Measurements from ENCODE around the gene PDHA1.

DNA sequence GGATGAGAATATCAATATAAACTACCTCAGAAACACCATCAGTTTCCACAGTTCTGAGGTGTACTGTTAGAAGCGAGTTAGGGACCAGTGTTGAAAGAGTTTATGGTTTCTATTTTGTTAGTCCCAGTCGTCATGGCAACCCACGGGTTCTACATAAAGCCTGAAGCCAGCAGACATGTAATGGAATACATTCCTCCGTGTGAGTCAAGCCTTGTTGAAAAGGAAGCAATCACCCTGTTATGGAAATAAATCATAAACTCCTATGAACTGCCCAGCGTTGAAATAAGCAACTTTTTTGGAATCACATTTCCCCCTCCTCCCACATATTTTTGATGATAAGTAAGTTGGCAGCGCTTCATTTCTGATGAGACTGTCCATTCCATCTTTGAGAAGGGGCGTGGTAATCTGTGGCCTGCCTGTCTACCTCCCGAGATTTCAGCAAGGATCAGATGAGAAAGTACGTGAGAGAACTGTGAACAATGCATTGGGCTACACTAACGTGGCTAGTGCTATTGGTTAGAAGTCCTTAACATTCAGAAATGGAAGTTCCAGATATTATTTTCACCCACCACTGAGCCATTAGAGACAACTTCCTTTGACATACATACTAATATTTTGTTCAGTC is 40.4 kb upstream of the PDHA1 start:
- TF ChIP-seq POLR2AphosphoS5 (IDR thresholded peaks at IDR 0.05; ENCODE audit: low read depth, low read length) (no peak), POLR2A (IDR thresholded peaks at IDR 0.05; ENCODE audit: low read depth, low read length) (no peak)
